Measurements from ENCODE around the gene DAND5.
"Not testable (repeated sequence)": the region's sequence is repeated elsewhere in the genome, so short reads cannot be mapped to it uniquely, and the experiment has no call there.

- TF ChIP-seq, protein P1, sequence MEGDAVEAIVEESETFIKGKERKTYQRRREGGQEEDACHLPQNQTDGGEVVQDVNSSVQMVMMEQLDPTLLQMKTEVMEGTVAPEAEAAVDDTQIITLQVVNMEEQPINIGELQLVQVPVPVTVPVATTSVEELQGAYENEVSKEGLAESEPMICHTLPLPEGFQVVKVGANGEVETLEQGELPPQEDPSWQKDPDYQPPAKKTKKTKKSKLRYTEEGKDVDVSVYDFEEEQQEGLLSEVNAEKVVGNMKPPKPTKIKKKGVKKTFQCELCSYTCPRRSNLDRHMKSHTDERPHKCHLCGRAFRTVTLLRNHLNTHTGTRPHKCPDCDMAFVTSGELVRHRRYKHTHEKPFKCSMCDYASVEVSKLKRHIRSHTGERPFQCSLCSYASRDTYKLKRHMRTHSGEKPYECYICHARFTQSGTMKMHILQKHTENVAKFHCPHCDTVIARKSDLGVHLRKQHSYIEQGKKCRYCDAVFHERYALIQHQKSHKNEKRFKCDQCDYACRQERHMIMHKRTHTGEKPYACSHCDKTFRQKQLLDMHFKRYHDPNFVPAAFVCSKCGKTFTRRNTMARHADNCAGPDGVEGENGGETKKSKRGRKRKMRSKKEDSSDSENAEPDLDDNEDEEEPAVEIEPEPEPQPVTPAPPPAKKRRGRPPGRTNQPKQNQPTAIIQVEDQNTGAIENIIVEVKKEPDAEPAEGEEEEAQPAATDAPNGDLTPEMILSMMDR (IDR thresholded peaks at IDR 0.05; ENCODE audit: low read depth, low read length, poor library complexity, severe bottlenecking) = not testable (repeated sequence)
- not testable (repeated sequence) for TF ChIP-seq EZH2phosphoT487 (IDR thresholded peaks at IDR 0.05; ENCODE audit: borderline replicate concordance, low read length)
Measured at GRCh38 chr19:12957389-12957952, 11.9 kb upstream of the DAND5 start.
